Subcutaneous adipose tissue (tissue), 4 donors: ENCODE measurements around the gene AGFG1. TPM values are rescaled to one million over a fixed set of nuclear protein-coding genes. Genes with fewer than 3 reads are reported as not detected.

ENCODE experiments used
- CTCF ChIP-seq: fragments of 450-650 bp; IDR thresholded peaks from one replicate; pipeline ENCODE4 v1.5.1; 2016; ENCODE audit warnings: low read depth, mild to moderate bottlenecking, control low read depth, antibody characterized with exemption, moderate library complexity
- total RNA-seq, 4 donors: library from RNA; depleted of rRNA; stranded (reverse); fragments of >200 nt; gene quantifications; one replicate each; pipeline ENCODE4 v1.1.0, GENCODE V29; 2016

The AGFG1 gene
- total RNA-seq, 4 donors from 2014 or later = 88.7 to 235 (median 146) TPM

- TF ChIP-seq CTCF = no peak
These were observed 79.9 kb downstream of the AGFG1 start for GRCh38 chr2:227551836-227552235.

GRCh38 chr2:227562581-227562980, 90.6 kb downstream of the AGFG1 start:
- TF ChIP-seq CTCF = no peak

GRCh38 chr2:227565080-227565479, 93.1 kb downstream of the AGFG1 start:
- TF ChIP-seq CTCF = no peak

- TF ChIP-seq CTCF = no peak
These were observed 94.1 kb downstream of the AGFG1 start for GRCh38 chr2:227566012-227566411.

- TF ChIP-seq CTCF = no peak
These were observed 96.9 kb downstream of the AGFG1 start for GRCh38 chr2:227568852-227569169.

- no peak for TF ChIP-seq CTCF
These were observed 98.7 kb downstream of the AGFG1 start for GRCh38 chr2:227570615-227571014.

- TF ChIP-seq CTCF = no peak
These were observed 104.2 kb downstream of the AGFG1 start for GRCh38 chr2:227576110-227576509.

GRCh38 chr2:227576812-227577211, 104.9 kb downstream of the AGFG1 start:
- TF ChIP-seq CTCF = no peak
